Endodermal cell (in vitro differentiated cells): Measurements from ENCODE around the gene NDUFA13. TPM values are rescaled to one million over a fixed set of nuclear protein-coding genes. Genes with fewer than 3 reads are reported as not detected.

Experiments
- DNase-seq: peaks from one replicate; pipeline ENCODE4 v3.0.0-alpha.2; 2017
- H3K27ac ChIP-seq: 2 replicates; pipeline ENCODE4 v1.5.1; 2013; ENCODE audit warnings: mild to moderate bottlenecking, low read depth, low read length, moderate library complexity
- H3K27me3 ChIP-seq: 2 replicates; pipeline ENCODE4 v1.6.1; 2013; ENCODE audit warnings: mild to moderate bottlenecking, low read length, moderate library complexity; ENCODE audit not compliant: insufficient read depth, control insufficient read depth, poor library complexity, severe bottlenecking
- H3K36me3 ChIP-seq: 2 replicates; pipeline ENCODE4 v1.7.0; 2013; ENCODE audit warnings: mild to moderate bottlenecking, low read length, moderate library complexity; ENCODE audit not compliant: control insufficient read depth, insufficient read depth
- H3K4me1 ChIP-seq: one replicate; pipeline ENCODE4 v1.7.0; 2013; ENCODE audit warnings: low read length; ENCODE audit not compliant: control insufficient read depth, insufficient read depth
- H3K4me3 ChIP-seq: 2 replicates; pipeline ENCODE4 v1.5.1; 2013; ENCODE audit warnings: mild to moderate bottlenecking, low read length, moderate library complexity
- H3K9ac ChIP-seq: 2 replicates; pipeline ENCODE4 v1.6.1; 2013; ENCODE audit warnings: mild to moderate bottlenecking, low read length, moderate library complexity; ENCODE audit not compliant: poor library complexity, severe bottlenecking; ENCODE audit errors: extremely low read depth
- H3K9me3 ChIP-seq: 2 replicates; pipeline ENCODE4 v1.6.1; 2013; ENCODE audit warnings: mild to moderate bottlenecking, low read length, moderate library complexity; ENCODE audit not compliant: control insufficient read depth
- H3K27ac Mint-ChIP-seq: 2 replicates; pipeline ENCODE4 v1.8.0; 2020; ENCODE audit warnings: mixed read lengths
- H3K27me3 Mint-ChIP-seq: 2 replicates; pipeline ENCODE4 v1.8.0; 2021; ENCODE audit warnings: mild to moderate bottlenecking, mixed read lengths; ENCODE audit not compliant: insufficient read depth
- H3K36me3 Mint-ChIP-seq: 2 replicates; pipeline ENCODE4 v1.8.0; 2020; ENCODE audit warnings: low read depth, mixed read lengths
- H3K4me1 Mint-ChIP-seq: 2 replicates; pipeline ENCODE4 v1.8.0; 2020; ENCODE audit warnings: mixed read lengths
- H3K4me3 Mint-ChIP-seq: 2 replicates; pipeline ENCODE4 v1.8.0; 2020; ENCODE audit warnings: mild to moderate bottlenecking, moderate library complexity, mixed read lengths
- H3K9me3 Mint-ChIP-seq: 2 replicates; pipeline ENCODE4 v1.8.0; 2020; ENCODE audit warnings: mild to moderate bottlenecking, mixed read lengths
- CTCF ChIP-seq: fragments of 200-600 bp; sonication (generic); conservative IDR thresholded peaks from 2 replicates; pipeline ENCODE4 v1.5.0; 2021; ENCODE audit warnings: antibody characterized with exemption, mild to moderate bottlenecking
- WGBS, 2 experiments: methylation state at CpG; one replicate each; pipeline versions ENCODE4 v1.1.5 to v1.1.7; 2013; ENCODE audit warnings: missing lambda C conversion rate in 2 of 2, mixed read lengths in 1 of 2; ENCODE audit not compliant: insufficient coverage in 1 of 2, insufficient read length in 1 of 2; 5-methylcytosine and 5-hydroxymethylcytosine counted together
- total RNA-seq, 2 donors: library from RNA; stranded (reverse); fragmentation: NEBNext Ultra II Directional in 1 of 2; extraction: Animal tissue kit (Norgen Biotek cat#: 25700) in 1 of 2; gene quantifications; 2 replicates in 1 of 2; 3 replicates in 1 of 2; pipeline ENCODE4 v1.2.1, GENCODE V29; 2021

Gene NDUFA13
- total RNA-seq, 2 donors from 2014 or later, result 408 to 446 TPM

GRCh38 chr19:19520989-19521388 is 5.0 kb downstream of the NDUFA13 start:
- peaks cover 45% of the 10 kb centered on the region for H3K36me3 ChIP-seq
- Mint-ChIP-seq H3K27me3 (no peaks in the 10 kb centered on the region), H3K36me3 (peaks cover 41% of the 10 kb centered on the region), H3K9me3 (peaks cover 2% of the 10 kb centered on the region), H3K4me1 (peaks cover 4% of the 10 kb centered on the region), H3K27ac (no peak overlapping the region), H3K4me3 (no peak overlapping the region)
- no peak overlapping the region for H3K9ac ChIP-seq
- 89 to 97% methylated on average over 4 to 6 of the region's 6 CpGs for WGBS, 2 experiments
- no peak overlapping the region for H3K27ac ChIP-seq
- H3K9me3 ChIP-seq, result no peaks in the 10 kb centered on the region
- H3K4me1 ChIP-seq, result no peaks in the 10 kb centered on the region
- H3K4me3 ChIP-seq, result no peak overlapping the region
- H3K27me3 ChIP-seq, result no peaks in the 10 kb centered on the region
- DNase-seq, result no peak
- no peak for TF ChIP-seq CTCF

- Histone ChIP-seq H3K9me3 (no peaks in the 10 kb centered on the region), H3K36me3 (peaks cover 39% of the 10 kb centered on the region), H3K9ac (no peak overlapping the region), H3K4me3 (no peak overlapping the region), H3K27me3 (no peaks in the 10 kb centered on the region), H3K4me1 (no peaks in the 10 kb centered on the region), H3K27ac (no peak overlapping the region)
- no peak for TF ChIP-seq CTCF
- Mint-ChIP-seq H3K4me1 (peaks cover 4% of the 10 kb centered on the region), H3K36me3 (peaks cover 50% of the 10 kb centered on the region), H3K27me3 (no peaks in the 10 kb centered on the region), H3K4me3 (no peak overlapping the region), H3K27ac (no peak overlapping the region), H3K9me3 (peaks cover 2% of the 10 kb centered on the region)
- no peak for DNase-seq
- 97 to 100% methylated on average over 3 of the region's 3 CpGs for WGBS, 2 experiments
These were observed 7.2 kb downstream of the NDUFA13 start for GRCh38 chr19:19523177-19523576.

GRCh38 chr19:19524053-19524452 is 8.0 kb downstream of the NDUFA13 start:
- TF ChIP-seq CTCF, result no peak
- Histone ChIP-seq H3K4me3 (no peak overlapping the region), H3K36me3 (peaks cover 39% of the 10 kb centered on the region), H3K27me3 (no peaks in the 10 kb centered on the region), H3K27ac (no peak overlapping the region), H3K9me3 (no peaks in the 10 kb centered on the region), H3K4me1 (no peaks in the 10 kb centered on the region), H3K9ac (no peak overlapping the region)
- 91 to 94% methylated on average over 6 to 7 of the region's 7 CpGs for WGBS, 2 experiments
- Mint-ChIP-seq H3K4me1 (peaks cover 4% of the 10 kb centered on the region), H3K27ac (no peak overlapping the region), H3K27me3 (no peaks in the 10 kb centered on the region), H3K9me3 (peaks cover 2% of the 10 kb centered on the region), H3K36me3 (peaks cover 53% of the 10 kb centered on the region), H3K4me3 (no peak overlapping the region)
- no peak for DNase-seq
